ENCODE results near the gene DNASE1L1. TPM values are rescaled to one million over a fixed set of nuclear protein-coding genes. Genes with fewer than 3 reads are reported as not detected.

The DNASE1L1 gene
- total and polyA plus RNA-seq, 2 donors (not counting 1 experiment from before 2014, with no cell fraction given): 11.3 to 38.5 TPM

- H3K9me3 ChIP-seq (ENCODE audit: control insufficient read depth, insufficient read depth, low read depth, low read length): no peaks in the 10 kb centered on the region
- no peaks in the 10 kb centered on the region for H3K4me1 ChIP-seq (ENCODE audit: control insufficient read depth, extremely low read depth, insufficient read depth, low read length)
- no peak overlapping the region for H2AFZ ChIP-seq (ENCODE audit: low read length)
- peak overlapping the region in 1 of 4 experiments; percentile 48 for H3K4me3 ChIP-seq (replicated peaks in 1 of 4; ENCODE audit: control extremely low read depth in 1 of 4, insufficient read depth in 1 of 4, low read depth in 3 of 4, low read length in 4 of 4)
- H3K4me2 ChIP-seq (ENCODE audit: extremely low read depth, insufficient read depth, low read length): peak overlapping the region; percentile 13
- H3K79me2 ChIP-seq (ENCODE audit: control insufficient read depth, insufficient read depth, low read length): peaks cover 31% of the 10 kb centered on the region
- no peak for DNase-seq (ENCODE audit: low read depth in 2 of 2)
- no peaks in the 10 kb centered on the region for H3K27me3 ChIP-seq (ENCODE audit: control insufficient read depth, insufficient read depth, low read length)
- no peak overlapping the region for H3K9ac ChIP-seq (ENCODE audit: insufficient read depth, low read length)
- no peaks in the 10 kb centered on the region for H4K20me1 ChIP-seq (ENCODE audit: control insufficient read depth, extremely low read depth, insufficient read depth, low read length)
- H3K36me3 ChIP-seq (ENCODE audit: control insufficient read depth, insufficient read depth, low read length): peaks cover under 1% of the 10 kb centered on the region
- no peak overlapping the region for H3K27ac ChIP-seq (ENCODE audit: insufficient read depth, low read length)
- TF ChIP-seq EZH2 (IDR thresholded peaks at IDR 0.05; ENCODE audit: low read length, missing control alignments): no peak
- TF ChIP-seq, protein P1, sequence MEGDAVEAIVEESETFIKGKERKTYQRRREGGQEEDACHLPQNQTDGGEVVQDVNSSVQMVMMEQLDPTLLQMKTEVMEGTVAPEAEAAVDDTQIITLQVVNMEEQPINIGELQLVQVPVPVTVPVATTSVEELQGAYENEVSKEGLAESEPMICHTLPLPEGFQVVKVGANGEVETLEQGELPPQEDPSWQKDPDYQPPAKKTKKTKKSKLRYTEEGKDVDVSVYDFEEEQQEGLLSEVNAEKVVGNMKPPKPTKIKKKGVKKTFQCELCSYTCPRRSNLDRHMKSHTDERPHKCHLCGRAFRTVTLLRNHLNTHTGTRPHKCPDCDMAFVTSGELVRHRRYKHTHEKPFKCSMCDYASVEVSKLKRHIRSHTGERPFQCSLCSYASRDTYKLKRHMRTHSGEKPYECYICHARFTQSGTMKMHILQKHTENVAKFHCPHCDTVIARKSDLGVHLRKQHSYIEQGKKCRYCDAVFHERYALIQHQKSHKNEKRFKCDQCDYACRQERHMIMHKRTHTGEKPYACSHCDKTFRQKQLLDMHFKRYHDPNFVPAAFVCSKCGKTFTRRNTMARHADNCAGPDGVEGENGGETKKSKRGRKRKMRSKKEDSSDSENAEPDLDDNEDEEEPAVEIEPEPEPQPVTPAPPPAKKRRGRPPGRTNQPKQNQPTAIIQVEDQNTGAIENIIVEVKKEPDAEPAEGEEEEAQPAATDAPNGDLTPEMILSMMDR (conservative IDR thresholded peaks at IDR 0.05 in 1 of 2, IDR thresholded peaks at IDR 0.05 in 1 of 2; ENCODE audit: low read depth in 1 of 2, low read length in 2 of 2): no peak
Observed at GRCh38 chrX:154375156-154375504, 33.9 kb downstream of the DNASE1L1 start.

GRCh38 chrX:154374313-154375155, 34.5 kb downstream of the DNASE1L1 start, which contains the start of gene FLNA:
TSS of gene FLNA (minus strand) at chrX:154374634. CDS start at chrX:154371245, 3,389 bp downstream.
- TF ChIP-seq, protein P1 (conservative IDR thresholded peaks at IDR 0.05 in 1 of 2, IDR thresholded peaks at IDR 0.05 in 1 of 2; ENCODE audit: low read depth in 1 of 2, low read length in 2 of 2): no peak
- no peak for TF ChIP-seq EZH2 (IDR thresholded peaks at IDR 0.05; ENCODE audit: low read length, missing control alignments)
- Histone ChIP-seq H3K36me3 (ENCODE audit: control insufficient read depth, insufficient read depth, low read length) (peaks cover 4% of the 10 kb centered on the region), H3K4me2 (ENCODE audit: extremely low read depth, insufficient read depth, low read length) (peak within 1 kb of the TSS; percentile 80), H3K9ac (ENCODE audit: insufficient read depth, low read length) (peak within 1 kb of the TSS; percentile 50), H3K4me1 (ENCODE audit: control insufficient read depth, extremely low read depth, insufficient read depth, low read length) (no peaks in the 10 kb centered on the region), H4K20me1 (ENCODE audit: control insufficient read depth, extremely low read depth, insufficient read depth, low read length) (no peaks in the 10 kb centered on the region), H3K9me3 (ENCODE audit: control insufficient read depth, insufficient read depth, low read depth, low read length) (no peaks in the 10 kb centered on the region), H3K79me2 (ENCODE audit: control insufficient read depth, insufficient read depth, low read length) (peaks cover 30% of the 10 kb centered on the region), H3K27ac (ENCODE audit: insufficient read depth, low read length) (peak within 1 kb of the TSS; percentile 43), H2AFZ (ENCODE audit: low read length) (no peak within 1 kb of the TSS), H3K27me3 (ENCODE audit: control insufficient read depth, insufficient read depth, low read length) (no peaks in the 10 kb centered on the region), H3K4me3 (replicated peaks in 1 of 4; ENCODE audit: control extremely low read depth in 1 of 4, insufficient read depth in 1 of 4, low read depth in 3 of 4, low read length in 4 of 4) (peak within 1 kb of the TSS; percentile 31 to 86 (median 56))
- DNase-seq (ENCODE audit: low read depth in 2 of 2): peak in 1 of 2 donors; percentile 49

DNA sequence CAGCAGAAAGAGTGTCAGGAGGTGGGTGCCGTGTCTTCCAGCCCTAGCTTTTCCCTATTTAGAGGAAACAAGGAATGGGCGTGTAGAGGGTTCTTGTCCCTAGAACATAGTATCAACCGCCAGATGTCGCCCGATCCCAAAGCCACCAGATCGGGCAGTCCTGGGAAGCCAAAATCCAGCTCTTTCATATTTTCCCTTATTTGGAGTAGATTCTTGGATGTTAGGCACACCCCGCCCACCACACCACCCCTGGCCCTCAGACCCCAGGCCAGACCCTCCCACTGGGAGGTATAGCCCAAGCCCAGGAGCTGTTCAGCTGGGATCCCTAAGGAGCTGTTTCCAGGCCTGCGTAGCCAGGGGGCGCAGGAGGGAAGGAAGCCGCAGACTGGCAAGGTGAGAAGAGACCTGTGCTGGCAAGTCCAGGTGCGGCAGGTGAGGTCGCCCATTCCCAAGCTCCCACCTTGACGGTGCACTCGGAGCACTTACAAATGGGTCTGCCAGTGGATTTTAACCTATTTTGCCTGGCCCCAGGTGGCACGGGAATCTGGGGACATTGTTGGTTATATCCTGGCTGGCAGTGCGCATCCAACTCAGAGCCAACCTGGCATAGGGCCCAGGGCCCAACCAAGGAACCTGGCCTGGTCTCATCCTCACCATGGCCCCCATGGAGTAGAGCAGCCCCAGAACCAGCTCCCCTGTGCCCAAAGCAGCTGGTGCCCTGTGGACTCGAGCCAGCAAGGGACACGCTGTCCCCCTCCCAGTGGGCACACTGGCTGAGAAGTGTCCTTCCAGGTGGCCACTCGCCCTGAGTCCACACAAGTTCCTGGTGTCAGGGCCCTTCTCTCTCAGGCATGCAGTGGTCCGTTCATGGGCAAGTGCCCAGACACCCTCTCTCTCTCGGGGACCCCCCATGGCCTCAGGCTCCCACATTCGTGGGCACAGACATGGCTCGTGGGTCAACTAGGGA, 35.4 kb downstream of the DNASE1L1 start:
- Histone ChIP-seq H3K4me2 (ENCODE audit: extremely low read depth, insufficient read depth, low read length) (peak overlapping the region; percentile 80), H3K4me1 (ENCODE audit: control insufficient read depth, extremely low read depth, insufficient read depth, low read length) (no peaks in the 10 kb centered on the region), H3K36me3 (ENCODE audit: control insufficient read depth, insufficient read depth, low read length) (peaks cover 4% of the 10 kb centered on the region), H3K9me3 (ENCODE audit: control insufficient read depth, insufficient read depth, low read depth, low read length) (no peaks in the 10 kb centered on the region), H3K27ac (ENCODE audit: insufficient read depth, low read length) (peak overlapping the region; percentile 43), H2AFZ (ENCODE audit: low read length) (no peak overlapping the region), H3K79me2 (ENCODE audit: control insufficient read depth, insufficient read depth, low read length) (peaks cover 33% of the 10 kb centered on the region), H3K9ac (ENCODE audit: insufficient read depth, low read length) (peak overlapping the region; percentile 50), H3K27me3 (ENCODE audit: control insufficient read depth, insufficient read depth, low read length) (no peaks in the 10 kb centered on the region), H3K4me3 (replicated peaks in 1 of 4; ENCODE audit: control extremely low read depth in 1 of 4, insufficient read depth in 1 of 4, low read depth in 3 of 4, low read length in 4 of 4) (peak overlapping the region; percentile 31 to 86 (median 56)), H4K20me1 (ENCODE audit: control insufficient read depth, extremely low read depth, insufficient read depth, low read length) (no peaks in the 10 kb centered on the region)
- TF ChIP-seq, protein P1 (conservative IDR thresholded peaks at IDR 0.05 in 1 of 2, IDR thresholded peaks at IDR 0.05 in 1 of 2; ENCODE audit: low read depth in 1 of 2, low read length in 2 of 2): peak in 1 of 2 donors; percentile 55
- no peak for TF ChIP-seq EZH2 (IDR thresholded peaks at IDR 0.05; ENCODE audit: low read length, missing control alignments)
- peak; percentile 76 to 85 for DNase-seq (ENCODE audit: low read depth in 2 of 2)

Measured in fibroblast of lung (primary cell).